Gastroesophageal sphincter (tissue), 3 donors: Measurements from ENCODE around the gene PLA2G4A.

ENCODE experiments used
- EP300 ChIP-seq: sonication (generic); formaldehyde crosslinking; IDR thresholded peaks from one replicate; pipeline ENCODE4 v1.6.1; 2017; ENCODE audit warnings: antibody characterized with exemption, mild to moderate bottlenecking
- POLR2A ChIP-seq, 2 donors: fragments of 450-650 bp; IDR thresholded peaks; one replicate each; pipeline ENCODE4 v1.6.1; 2017; ENCODE audit warnings: antibody characterized with exemption in 2 of 2, mild to moderate bottlenecking in 2 of 2, moderate library complexity in 1 of 2
- TF ChIP-seq, protein P1 (sequence below), 4 experiments: fragments of 200-600 bp in 2 of 4; fragments of 450-650 bp in 2 of 4; sonication (generic) in 1 of 4; IDR thresholded peaks; one replicate each; pipeline ENCODE4 v1.5.1; 2017 to 2019; ENCODE audit warnings: antibody characterized with exemption in 4 of 4, mild to moderate bottlenecking in 2 of 4, moderate library complexity in 2 of 4

DNA sequence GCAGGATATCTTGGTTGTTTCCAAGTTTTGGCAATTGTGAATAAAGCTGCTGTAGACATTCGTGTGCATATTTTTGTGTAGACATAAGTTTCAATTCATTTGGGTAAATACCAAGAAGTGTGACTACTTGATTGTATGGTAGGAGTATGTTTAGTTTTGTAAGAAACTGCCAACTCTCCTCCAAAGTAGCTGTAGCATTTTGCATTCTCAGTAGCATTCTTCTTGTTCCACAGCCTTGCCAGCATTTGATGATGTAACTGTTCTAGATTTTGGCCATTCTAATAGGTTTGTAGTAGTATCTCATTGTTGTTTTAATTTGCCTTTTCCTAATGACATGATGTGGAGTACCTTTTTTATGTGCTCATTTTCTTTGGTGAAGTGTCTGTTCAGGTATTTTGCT is 38.6 kb upstream of the PLA2G4A start:
- TF ChIP-seq, protein P1, sequence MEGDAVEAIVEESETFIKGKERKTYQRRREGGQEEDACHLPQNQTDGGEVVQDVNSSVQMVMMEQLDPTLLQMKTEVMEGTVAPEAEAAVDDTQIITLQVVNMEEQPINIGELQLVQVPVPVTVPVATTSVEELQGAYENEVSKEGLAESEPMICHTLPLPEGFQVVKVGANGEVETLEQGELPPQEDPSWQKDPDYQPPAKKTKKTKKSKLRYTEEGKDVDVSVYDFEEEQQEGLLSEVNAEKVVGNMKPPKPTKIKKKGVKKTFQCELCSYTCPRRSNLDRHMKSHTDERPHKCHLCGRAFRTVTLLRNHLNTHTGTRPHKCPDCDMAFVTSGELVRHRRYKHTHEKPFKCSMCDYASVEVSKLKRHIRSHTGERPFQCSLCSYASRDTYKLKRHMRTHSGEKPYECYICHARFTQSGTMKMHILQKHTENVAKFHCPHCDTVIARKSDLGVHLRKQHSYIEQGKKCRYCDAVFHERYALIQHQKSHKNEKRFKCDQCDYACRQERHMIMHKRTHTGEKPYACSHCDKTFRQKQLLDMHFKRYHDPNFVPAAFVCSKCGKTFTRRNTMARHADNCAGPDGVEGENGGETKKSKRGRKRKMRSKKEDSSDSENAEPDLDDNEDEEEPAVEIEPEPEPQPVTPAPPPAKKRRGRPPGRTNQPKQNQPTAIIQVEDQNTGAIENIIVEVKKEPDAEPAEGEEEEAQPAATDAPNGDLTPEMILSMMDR (IDR thresholded peaks at IDR 0.05), result no peak
- TF ChIP-seq POLR2A (IDR thresholded peaks at IDR 0.05), result no peak
- TF ChIP-seq EP300, result no peak
